Neural cell (in vitro differentiated cells): ENCODE measurements around the gene MLLT1.

Source experiments
- CTCF ChIP-seq: fragments of 450-650 bp; IDR thresholded peaks from 2 replicates; pipeline ENCODE4 v1.5.1; 2014; ENCODE audit warnings: antibody characterized with exemption, mild to moderate bottlenecking, moderate library complexity; ENCODE audit not compliant: poor library complexity, severe bottlenecking
- EP300 ChIP-seq: fragments of 450-650 bp; conservative IDR thresholded peaks from 2 replicates; pipeline ENCODE4 v1.6.1; 2014; ENCODE audit warnings: antibody characterized with exemption, mild to moderate bottlenecking, moderate library complexity; ENCODE audit not compliant: poor library complexity, severe bottlenecking
- EZH2 ChIP-seq: fragments of 200-600, 300-800 bp; shearing (Covaris generic), sonication (generic); IDR thresholded peaks from 2 replicates; pipeline ENCODE4 v1.6.1; 2014; ENCODE audit warnings: antibody characterized with exemption, low read length, borderline replicate concordance, mild to moderate bottlenecking; ENCODE audit not compliant: insufficient read depth, poor library complexity, severe bottlenecking
- MXI1 ChIP-seq: fragments of 450-650 bp; conservative IDR thresholded peaks from 2 replicates; pipeline ENCODE4 v1.6.1; 2014; ENCODE audit warnings: antibody characterized with exemption, mild to moderate bottlenecking; ENCODE audit not compliant: poor library complexity, severe bottlenecking
- POLR2AphosphoS5 ChIP-seq: IDR thresholded peaks from 2 replicates; pipeline ENCODE4 v1.6.1; 2012
- RAD21 ChIP-seq: fragments of 450-650 bp; conservative IDR thresholded peaks from 2 replicates; pipeline ENCODE4 v1.6.1; 2014; ENCODE audit warnings: antibody characterized with exemption, mild to moderate bottlenecking, moderate library complexity
- SMC3 ChIP-seq: fragments of 450-650 bp; conservative IDR thresholded peaks from 2 replicates; pipeline ENCODE4 v1.6.1; 2014; ENCODE audit warnings: antibody characterized with exemption, mild to moderate bottlenecking, moderate library complexity; ENCODE audit not compliant: poor library complexity
- TAF1 ChIP-seq: IDR thresholded peaks from 2 replicates; pipeline ENCODE4 v1.6.1; 2012; ENCODE audit warnings: low read depth
- TF ChIP-seq, protein P1 (sequence below): IDR thresholded peaks from 2 replicates; pipeline ENCODE4 v1.6.1; 2012; ENCODE audit warnings: borderline replicate concordance

DNA sequence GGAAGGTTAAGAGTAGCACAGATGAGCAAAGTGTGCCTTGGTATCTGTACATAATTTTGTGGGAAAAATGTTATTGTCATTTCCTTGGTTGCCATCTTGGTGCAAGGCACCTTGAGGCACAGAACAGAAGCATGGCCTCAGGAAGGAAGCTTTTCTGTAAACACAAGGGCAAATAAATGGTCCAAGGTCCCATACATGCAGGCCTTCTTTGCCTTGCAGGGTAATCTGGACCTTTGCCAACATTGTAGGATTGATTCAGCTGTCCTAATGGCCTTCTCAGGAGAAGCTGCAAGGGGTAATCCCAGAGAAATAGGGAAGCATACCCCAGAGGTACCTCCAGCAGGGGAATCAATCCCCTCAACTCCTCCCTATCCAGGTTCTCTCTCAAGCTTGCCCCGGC is 9.0 kb upstream of the MLLT1 start:
- TF ChIP-seq CTCF (no peak), POLR2AphosphoS5 (no peak), RAD21 (no peak), TAF1 (no peak), MXI1 (no peak), EP300 (no peak), EZH2 (no peak), SMC3 (no peak)
- TF ChIP-seq, protein P1, sequence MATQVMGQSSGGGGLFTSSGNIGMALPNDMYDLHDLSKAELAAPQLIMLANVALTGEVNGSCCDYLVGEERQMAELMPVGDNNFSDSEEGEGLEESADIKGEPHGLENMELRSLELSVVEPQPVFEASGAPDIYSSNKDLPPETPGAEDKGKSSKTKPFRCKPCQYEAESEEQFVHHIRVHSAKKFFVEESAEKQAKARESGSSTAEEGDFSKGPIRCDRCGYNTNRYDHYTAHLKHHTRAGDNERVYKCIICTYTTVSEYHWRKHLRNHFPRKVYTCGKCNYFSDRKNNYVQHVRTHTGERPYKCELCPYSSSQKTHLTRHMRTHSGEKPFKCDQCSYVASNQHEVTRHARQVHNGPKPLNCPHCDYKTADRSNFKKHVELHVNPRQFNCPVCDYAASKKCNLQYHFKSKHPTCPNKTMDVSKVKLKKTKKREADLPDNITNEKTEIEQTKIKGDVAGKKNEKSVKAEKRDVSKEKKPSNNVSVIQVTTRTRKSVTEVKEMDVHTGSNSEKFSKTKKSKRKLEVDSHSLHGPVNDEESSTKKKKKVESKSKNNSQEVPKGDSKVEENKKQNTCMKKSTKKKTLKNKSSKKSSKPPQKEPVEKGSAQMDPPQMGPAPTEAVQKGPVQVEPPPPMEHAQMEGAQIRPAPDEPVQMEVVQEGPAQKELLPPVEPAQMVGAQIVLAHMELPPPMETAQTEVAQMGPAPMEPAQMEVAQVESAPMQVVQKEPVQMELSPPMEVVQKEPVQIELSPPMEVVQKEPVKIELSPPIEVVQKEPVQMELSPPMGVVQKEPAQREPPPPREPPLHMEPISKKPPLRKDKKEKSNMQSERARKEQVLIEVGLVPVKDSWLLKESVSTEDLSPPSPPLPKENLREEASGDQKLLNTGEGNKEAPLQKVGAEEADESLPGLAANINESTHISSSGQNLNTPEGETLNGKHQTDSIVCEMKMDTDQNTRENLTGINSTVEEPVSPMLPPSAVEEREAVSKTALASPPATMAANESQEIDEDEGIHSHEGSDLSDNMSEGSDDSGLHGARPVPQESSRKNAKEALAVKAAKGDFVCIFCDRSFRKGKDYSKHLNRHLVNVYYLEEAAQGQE, result no peak
